GM10266 (cell line): ENCODE data around the gene ACTRT2.

Experiments used
- DNase-seq: peaks from one replicate; pipeline ENCODE4 v3.0.0; 2012; ENCODE audit errors: extremely low spot score
- CTCF ChIP-seq: IDR thresholded peaks from 2 replicates; pipeline ENCODE4 v1.5.1; 2012; ENCODE audit warnings: mild to moderate bottlenecking, low read depth; ENCODE audit not compliant: control insufficient read depth, insufficient read depth; ENCODE audit errors: missing control alignments

The ACTRT2 gene

DNA sequence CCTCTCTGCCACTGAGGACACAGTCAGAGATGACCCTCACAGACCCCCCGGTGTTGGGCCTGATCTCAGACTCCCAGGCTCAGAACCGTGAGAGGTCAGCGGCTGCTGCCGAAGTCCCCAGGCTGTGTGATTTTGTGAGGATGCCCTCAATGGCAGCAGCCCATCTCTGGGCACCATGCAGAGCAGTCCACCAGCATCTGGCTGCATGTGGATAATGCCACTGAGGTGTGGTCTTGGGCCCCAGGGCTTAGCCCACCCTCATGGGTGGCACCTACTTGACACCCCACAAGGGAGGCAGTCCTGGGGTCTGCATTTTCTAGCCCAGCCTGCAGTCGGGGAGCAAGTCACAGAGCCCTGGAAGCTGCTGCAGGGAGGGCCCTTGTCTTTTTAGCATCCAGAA lies 5.5 kb upstream of the ACTRT2 start:
- TF ChIP-seq CTCF, result no peak
- no peak for DNase-seq

GRCh38 chr1:3016641-3017439 lies 4.4 kb upstream of the ACTRT2 start:
- no peak for DNase-seq
- TF ChIP-seq CTCF, result no peak

DNA sequence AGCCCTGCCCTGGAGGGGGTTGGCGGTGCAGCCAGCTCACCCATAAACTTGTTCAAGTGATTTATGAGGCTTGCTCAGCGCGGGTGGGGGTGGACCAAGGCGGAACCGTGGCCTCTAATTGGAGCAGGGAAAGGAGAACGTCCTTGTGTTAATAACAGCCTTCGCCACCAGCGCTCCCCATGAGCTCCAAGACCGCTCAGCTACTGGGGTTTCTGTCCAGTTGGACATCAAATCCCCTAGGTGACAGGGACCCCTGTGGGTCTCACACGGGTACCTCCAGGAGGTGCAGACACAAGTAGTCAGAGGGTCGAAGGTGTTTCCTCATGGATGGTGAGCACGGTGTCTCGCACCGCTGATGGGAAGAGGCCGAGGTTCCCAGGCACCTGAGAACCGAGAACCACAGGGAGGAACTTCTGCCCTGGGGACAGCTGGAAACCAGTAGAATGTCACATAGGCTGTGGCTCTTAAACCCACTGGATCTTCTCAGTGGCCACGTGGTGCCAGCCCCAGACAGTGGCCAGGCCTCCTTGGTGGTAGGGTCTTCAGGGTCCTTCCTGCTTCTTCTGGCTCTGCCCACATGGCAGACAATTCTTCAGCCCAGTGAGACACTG lies 3.7 kb upstream of the ACTRT2 start:
- no peak for TF ChIP-seq CTCF
- no peak for DNase-seq

- TF ChIP-seq CTCF, result no peak
- DNase-seq, result no peak
Observed at GRCh38 chr1:3018051-3018471, 3.2 kb upstream of the ACTRT2 start.

DNA sequence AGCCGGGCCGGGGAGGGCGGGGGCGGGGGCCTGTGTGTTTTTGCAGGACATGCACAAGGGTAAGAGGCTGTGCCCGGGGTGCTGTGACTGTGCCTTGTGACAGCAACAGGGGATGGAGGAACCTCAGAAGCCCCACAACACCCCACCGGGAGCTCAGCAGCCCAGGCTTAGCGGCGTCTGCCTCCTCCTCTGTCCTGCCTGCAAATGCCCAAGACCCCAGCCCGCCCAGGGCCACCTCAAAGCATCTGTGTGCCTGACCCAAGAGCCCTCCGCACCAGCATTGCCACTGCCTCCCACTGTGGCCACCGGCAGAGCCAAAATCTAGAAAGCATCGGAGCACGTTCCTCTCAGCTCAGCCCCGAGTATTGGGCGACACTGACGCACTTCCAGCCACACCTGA lies 2.7 kb upstream of the ACTRT2 start:
- DNase-seq, result no peak
- TF ChIP-seq CTCF, result no peak

- TF ChIP-seq CTCF, result no peak
- DNase-seq, result no peak
Observed at GRCh38 chr1:3019007-3019515, 2.2 kb upstream of the ACTRT2 start.

DNA sequence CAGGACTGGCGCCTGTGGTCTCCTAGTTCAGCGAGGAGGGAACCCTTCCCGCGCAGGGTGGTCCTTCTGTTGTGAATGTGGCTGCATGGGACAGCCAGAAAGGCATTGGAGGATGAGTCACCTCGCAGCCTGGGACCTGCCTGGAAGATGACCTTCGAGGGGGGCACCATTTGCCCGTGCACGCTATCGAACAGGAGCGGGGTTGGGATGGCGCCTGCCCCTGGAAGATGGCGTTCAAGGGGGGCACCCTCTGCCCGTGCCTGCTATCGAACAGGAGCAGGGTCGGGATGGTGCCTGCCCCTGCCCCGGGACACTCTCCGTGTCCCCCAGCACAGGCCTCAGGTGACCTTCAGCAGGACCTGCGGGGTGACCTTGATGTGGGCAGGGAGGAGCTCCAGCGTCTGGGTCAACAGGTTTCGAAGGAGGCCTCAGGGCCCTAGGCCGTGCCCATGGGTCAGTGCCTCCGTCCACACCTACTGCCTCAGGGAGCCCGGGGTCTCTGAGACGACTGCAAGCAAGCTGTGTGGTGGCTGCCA lies 1.7 kb upstream of the ACTRT2 start:
- no peak for DNase-seq
- no peak for TF ChIP-seq CTCF
